Measurements from ENCODE around the gene TOB1. TPM values are rescaled to one million over a fixed set of nuclear protein-coding genes. Genes with fewer than 3 reads are reported as not detected.
A peak's percentile ranks its signal among the peaks of the same experiment; 100 is the strongest.

TOB1 gene
- total RNA-seq, 1 donor from 2014 or later, result 41.7 TPM

- intact Hi-C loops (cut with DNase I), result no loop called here
- no peaks in the 10 kb centered on the region for H3K9me3 ChIP-seq
Observed at GRCh38 chr17:50892101-50892776, 26.1 kb upstream of the TOB1 start.

GRCh38 chr17:50891577-50891989, 25.4 kb upstream of the TOB1 start:
- DNase-seq (ENCODE audit: low spot score in 2 of 2), result no peak
- no peak for TF ChIP-seq CTCF (IDR thresholded peaks at IDR 0.05)
- no peaks in the 10 kb centered on the region for H3K27me3 ChIP-seq
- no peaks in the 10 kb centered on the region for H3K9me3 ChIP-seq
- no peaks in the 10 kb centered on the region for H3K36me3 ChIP-seq
- H3K4me3 ChIP-seq, result no peak overlapping the region
- H3K4me1 ChIP-seq, result no peaks in the 10 kb centered on the region
- intact Hi-C loops (cut with DNase I), result no loop called here
- no peak overlapping the region for H3K27ac ChIP-seq

More at GRCh38 chr17:50892101-50892776, 26.1 kb upstream of the TOB1 start:
- Histone ChIP-seq H3K4me3 (no peak overlapping the region), H3K4me1 (no peaks in the 10 kb centered on the region), H3K36me3 (no peaks in the 10 kb centered on the region), H3K27ac (no peak overlapping the region), H3K27me3 (no peaks in the 10 kb centered on the region)
- TF ChIP-seq CTCF (IDR thresholded peaks at IDR 0.05), result no peak
- DNase-seq (ENCODE audit: low spot score in 2 of 2), result no peak

- no peak overlapping the region for H3K27ac ChIP-seq
- no peaks in the 10 kb centered on the region for H3K4me1 ChIP-seq
- TF ChIP-seq CTCF (IDR thresholded peaks at IDR 0.05), result no peak
- H3K4me3 ChIP-seq, result no peak overlapping the region
- H3K36me3 ChIP-seq, result no peaks in the 10 kb centered on the region
- intact Hi-C loops (cut with DNase I), result no loop called here
- H3K27me3 ChIP-seq, result no peaks in the 10 kb centered on the region
- no peaks in the 10 kb centered on the region for H3K9me3 ChIP-seq
- no peak for DNase-seq (ENCODE audit: low spot score in 2 of 2)
Observed at GRCh38 chr17:50890675-50891516, 24.7 kb upstream of the TOB1 start.

- no peak for DNase-seq (ENCODE audit: low spot score in 2 of 2)
- Histone ChIP-seq H3K4me3 (no peak overlapping the region), H3K9me3 (no peaks in the 10 kb centered on the region), H3K36me3 (no peaks in the 10 kb centered on the region), H3K27me3 (no peaks in the 10 kb centered on the region), H3K4me1 (no peaks in the 10 kb centered on the region), H3K27ac (no peak overlapping the region)
- TF ChIP-seq CTCF (IDR thresholded peaks at IDR 0.05), result no peak
- intact Hi-C loops (cut with DNase I), result no loop called here
Observed at GRCh38 chr17:50889528-50890118, 23.5 kb upstream of the TOB1 start.

GRCh38 chr17:50887705-50888245, 21.6 kb upstream of the TOB1 start:
- no peaks in the 10 kb centered on the region for H3K36me3 ChIP-seq
- intact Hi-C loops (cut with DNase I), result no loop called here
- peak in 1 of 2 donors; percentile 22 for DNase-seq (ENCODE audit: low spot score in 2 of 2)
- no peaks in the 10 kb centered on the region for H3K27me3 ChIP-seq
- no peaks in the 10 kb centered on the region for H3K4me1 ChIP-seq
- no peaks in the 10 kb centered on the region for H3K9me3 ChIP-seq
- no peak overlapping the region for H3K4me3 ChIP-seq
- TF ChIP-seq CTCF (IDR thresholded peaks at IDR 0.05), result no peak
- no peak overlapping the region for H3K27ac ChIP-seq
